ENCODE results near the gene FSTL4.

Gene FSTL4

DNA sequence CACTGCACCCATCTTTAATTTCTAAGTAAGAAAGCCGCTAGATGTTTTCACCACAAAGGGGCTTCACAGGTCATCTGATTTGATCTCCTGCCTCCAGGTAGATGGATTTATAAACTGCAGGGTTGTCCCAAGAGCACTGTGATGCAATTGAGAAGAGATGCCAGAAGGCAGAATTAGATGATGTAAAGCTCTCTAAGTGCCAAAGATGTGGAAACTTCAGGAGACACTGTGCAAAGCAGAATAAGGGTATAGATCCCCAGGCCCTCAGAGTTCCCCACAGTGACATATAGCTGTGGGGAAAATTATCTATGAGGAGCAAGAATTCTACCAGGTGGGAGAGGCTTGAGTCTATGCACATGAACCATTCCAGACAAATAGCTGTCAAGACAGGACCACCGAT lies 90.5 kb downstream of the FSTL4 start:
- FAIRE-seq = no peak
- no peak for DNase-seq (ENCODE audit: insufficient read length, low spot score)

- DNase-seq (ENCODE audit: insufficient read length, low spot score) (no peak), FAIRE-seq (no peak)
These were observed 91.2 kb downstream of the FSTL4 start for GRCh38 chr5:133520991-133521706.

- FAIRE-seq (no peak), DNase-seq (ENCODE audit: insufficient read length, low spot score) (no peak)
These were observed 92.3 kb downstream of the FSTL4 start for GRCh38 chr5:133520062-133520461.

GRCh38 chr5:133519191-133519590 lies 93.2 kb downstream of the FSTL4 start:
- FAIRE-seq (no peak), DNase-seq (ENCODE audit: insufficient read length, low spot score) (no peak)

DNA sequence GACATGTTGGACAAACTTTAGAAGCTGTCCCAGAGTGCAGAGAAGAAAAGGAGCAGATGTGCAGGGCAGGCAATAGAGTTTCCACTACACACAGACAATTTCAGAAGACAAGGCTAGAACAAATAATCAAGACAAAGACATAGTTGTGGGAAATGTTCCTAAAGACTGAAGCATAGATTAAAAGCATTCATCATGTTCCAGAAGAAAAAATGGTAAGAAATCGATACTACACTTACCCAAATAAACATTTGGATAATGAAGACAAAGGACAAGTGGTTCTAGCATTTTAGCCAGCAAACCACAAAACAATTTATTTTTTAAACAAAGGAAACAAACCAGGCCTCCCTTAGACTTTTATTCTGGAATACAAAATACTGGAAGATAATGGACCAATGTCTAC lies 97.9 kb downstream of the FSTL4 start:
- FAIRE-seq (no peak), DNase-seq (ENCODE audit: insufficient read length, low spot score) (no peak)

DNA sequence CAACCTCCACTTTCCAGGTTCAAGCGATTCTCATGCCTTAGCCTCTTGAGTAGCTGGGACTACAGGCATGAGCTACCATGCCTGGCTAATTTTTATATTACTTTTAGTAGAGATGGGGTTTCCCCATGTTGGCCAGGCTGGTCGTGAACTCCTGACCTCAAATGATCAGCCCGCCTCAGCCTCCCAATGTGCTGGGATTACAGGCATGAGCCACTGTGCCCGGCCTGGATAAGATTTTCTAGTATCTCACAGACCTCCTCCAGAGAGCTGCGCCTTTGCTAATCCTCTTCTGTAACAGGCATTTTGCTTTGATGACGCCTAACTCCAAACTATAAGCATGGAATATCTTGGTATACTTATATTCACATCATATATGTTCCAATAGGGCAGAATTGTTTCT lies 99.4 kb downstream of the FSTL4 start:
- FAIRE-seq (no peak), DNase-seq (ENCODE audit: insufficient read length, low spot score) (no peak)

GRCh38 chr5:133511653-133512235 lies 100.6 kb downstream of the FSTL4 start:
- no peak for FAIRE-seq

DNA sequence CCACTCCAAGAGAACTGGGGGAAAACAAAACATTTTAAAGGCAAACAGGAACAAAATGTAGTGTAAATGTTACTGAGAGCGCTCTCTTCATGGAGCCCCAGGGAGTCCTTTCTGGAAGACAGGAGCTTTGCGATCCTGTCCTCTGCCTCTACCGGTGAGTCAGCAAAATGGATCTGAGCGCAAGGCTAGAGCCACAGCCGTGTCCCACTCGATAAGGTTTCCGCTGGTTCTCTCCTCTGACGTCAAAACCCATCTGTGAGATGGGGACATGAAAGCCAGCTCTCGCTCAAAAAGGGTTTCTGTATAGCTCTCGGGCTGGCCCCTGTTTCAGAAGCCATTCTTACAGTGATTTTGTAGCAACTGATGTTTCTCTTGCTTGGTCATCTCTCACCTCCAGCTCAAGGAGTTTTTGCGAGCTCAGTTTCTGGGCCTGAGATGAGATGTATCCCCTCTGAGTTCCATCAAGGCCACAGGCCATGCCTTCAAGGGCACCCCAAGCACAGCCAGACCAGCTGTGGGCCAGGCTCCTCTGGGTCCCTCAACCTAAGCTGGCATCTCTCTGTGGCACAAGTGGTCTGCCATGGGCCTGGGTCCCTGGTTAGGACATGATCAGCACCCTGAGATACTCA lies 101.6 kb downstream of the FSTL4 start:
- FAIRE-seq = no peak
- no peak for DNase-seq (ENCODE audit: insufficient read length, low spot score)

More at GRCh38 chr5:133511653-133512235, 100.6 kb downstream of the FSTL4 start:
- no peak for DNase-seq (ENCODE audit: insufficient read length, low spot score)

- FAIRE-seq = no peak
These were observed 102.6 kb downstream of the FSTL4 start for GRCh38 chr5:133509742-133510079.

DNA sequence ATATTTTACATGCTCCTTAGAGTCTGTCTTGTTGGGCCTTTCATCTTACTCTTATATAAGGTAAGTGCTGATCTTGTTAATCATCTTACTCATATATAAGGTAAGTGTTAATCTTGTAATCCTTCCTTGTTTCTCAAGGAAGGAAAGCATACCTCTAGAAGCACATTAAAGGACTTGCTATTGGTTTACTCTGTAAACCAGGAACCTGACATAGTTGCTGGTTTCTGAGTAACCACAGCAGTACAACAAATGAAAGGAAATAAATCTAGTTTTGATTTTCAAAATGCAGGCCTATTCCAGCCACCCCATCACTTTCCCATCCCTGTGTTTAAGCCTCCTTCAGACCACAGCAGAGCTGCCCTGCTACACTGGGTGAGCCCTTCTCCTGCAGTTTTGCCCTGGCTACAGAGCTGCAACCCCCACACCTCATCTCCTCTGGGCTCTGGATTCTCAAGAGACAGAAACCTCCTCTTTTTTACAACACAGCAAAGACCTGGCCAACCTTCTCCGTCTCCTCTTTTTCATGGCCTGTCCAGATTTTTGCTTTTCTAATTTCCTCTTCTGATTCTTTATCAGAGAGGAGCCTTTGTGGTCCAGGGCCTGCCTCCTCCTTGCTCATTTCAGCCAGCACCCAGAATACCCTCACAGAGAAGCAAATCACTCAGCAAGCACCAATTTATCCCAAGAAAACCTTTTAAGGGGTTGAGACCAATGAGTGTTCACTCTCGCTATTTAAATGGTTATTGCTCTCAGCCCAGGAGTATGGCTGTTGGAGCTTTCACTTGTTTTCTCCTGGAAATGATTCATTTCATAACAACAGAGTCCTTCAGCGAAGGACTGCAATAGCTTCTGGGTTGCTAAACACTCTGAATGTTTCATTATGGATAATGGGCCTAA lies 103.2 kb downstream of the FSTL4 start:
- DNase-seq (ENCODE audit: insufficient read length, low spot score) (no peak), FAIRE-seq (no peak)

More at GRCh38 chr5:133509742-133510079, 102.6 kb downstream of the FSTL4 start:
- no peak for DNase-seq (ENCODE audit: insufficient read length, low spot score)

GRCh38 chr5:133508331-133508730 lies 104.0 kb downstream of the FSTL4 start:
- FAIRE-seq (no peak), DNase-seq (ENCODE audit: insufficient read length, low spot score) (no peak)

DNA sequence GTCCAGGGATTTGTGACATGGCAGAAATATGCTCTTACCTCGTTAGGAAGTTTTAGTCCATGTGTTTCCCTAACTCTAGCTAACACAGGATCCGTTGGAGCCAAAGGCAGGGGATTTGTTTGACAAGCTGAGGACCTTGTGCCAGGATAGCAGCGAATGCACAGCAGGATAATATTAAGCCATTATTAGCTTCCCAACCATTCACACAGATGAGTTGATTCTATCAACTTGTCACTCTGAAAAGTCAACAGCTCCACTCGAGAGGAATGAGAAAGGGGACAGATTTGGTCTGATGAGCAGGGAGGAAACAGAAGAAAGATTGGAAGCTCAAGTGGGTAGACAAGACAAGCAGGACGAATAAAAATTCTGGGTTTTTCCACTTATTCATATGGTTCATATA lies 106.2 kb downstream of the FSTL4 start:
- no peak for FAIRE-seq
- DNase-seq (ENCODE audit: insufficient read length, low spot score) = no peak

- no peak for FAIRE-seq
- DNase-seq (ENCODE audit: insufficient read length, low spot score) = no peak
These were observed 108.8 kb downstream of the FSTL4 start for GRCh38 chr5:133503511-133503910.

DNA sequence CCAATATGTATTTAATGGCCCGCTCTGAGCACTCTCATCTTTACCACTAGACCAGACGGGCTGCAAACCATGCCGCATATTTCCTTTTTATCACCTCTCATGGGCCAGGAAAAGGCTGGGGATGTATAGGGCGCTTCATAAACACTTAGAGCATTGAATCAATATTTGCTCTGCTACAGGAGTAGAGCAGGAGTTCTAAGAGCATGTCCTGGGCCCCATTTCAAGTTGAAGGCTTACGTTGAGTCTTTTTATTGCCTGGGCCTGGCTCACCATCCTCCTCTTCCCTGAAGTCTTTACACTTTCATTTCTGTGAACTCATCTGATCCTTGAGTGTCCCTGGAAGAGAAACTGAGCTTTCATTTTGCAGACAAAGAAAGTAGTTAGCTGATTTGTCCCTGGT lies 112.4 kb downstream of the FSTL4 start:
- no peak for FAIRE-seq
- no peak for DNase-seq (ENCODE audit: insufficient read length, low spot score)

GRCh38 chr5:133497608-133498348 lies 114.6 kb downstream of the FSTL4 start:
- FAIRE-seq = no peak
- DNase-seq (ENCODE audit: insufficient read length, low spot score) = no peak

DNA sequence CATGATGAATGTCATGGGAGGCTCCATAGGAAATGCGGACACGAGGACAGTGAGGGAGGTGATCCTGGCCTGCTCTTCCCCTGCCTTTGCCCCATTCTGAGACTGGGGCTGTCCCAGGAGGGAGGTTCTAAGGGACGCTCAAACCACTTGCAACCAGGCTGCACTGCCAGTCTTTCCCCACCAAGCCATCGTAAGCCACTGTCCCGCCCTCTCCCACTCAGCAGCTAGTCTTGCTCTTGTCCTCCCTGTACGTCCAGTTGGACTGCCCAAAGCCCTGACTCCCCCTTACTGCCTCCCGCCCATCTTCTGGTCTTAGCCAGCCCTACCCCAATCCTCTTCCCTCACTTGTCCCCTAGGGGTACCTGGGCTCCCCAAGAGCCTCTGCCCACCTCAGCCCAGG lies 115.7 kb downstream of the FSTL4 start:
- DNase-seq (ENCODE audit: insufficient read length, low spot score) (no peak), FAIRE-seq (no peak)

- FAIRE-seq (no peak), DNase-seq (ENCODE audit: insufficient read length, low spot score) (no peak)
These were observed 117.5 kb downstream of the FSTL4 start for GRCh38 chr5:133494923-133495246.

DNA sequence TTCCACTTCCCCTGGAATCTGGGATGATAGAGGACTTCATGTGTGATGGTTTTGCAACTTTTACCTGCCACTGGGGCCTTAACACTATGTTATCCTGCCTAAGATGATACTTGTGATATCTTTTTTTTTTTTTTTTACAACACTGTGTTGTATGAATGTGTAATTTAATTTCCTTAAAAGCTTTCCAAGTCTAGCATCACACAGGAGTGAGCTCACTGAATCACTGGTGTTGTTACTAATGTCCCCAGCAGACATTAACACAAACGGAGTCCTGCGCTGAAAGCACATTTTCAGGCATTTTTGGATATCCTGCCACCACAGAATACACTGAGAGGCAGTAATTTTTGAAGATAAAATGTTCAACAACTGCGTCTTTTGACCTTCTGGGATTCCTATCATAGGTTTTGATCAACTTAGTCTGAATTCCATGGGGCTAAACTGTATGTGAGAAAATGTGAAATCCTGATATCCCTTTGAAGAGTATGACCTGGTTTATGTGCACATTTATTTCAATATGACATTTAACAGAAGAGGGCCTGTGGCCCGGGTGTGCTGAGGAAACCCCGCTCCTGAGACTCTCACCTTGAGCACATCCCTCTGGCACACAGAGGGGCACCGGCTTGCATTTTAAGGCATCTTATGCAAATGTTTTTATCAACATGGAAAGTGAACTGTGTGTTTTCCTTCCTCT lies 118.0 kb downstream of the FSTL4 start:
- DNase-seq (ENCODE audit: insufficient read length, low spot score) = no peak

DNA sequence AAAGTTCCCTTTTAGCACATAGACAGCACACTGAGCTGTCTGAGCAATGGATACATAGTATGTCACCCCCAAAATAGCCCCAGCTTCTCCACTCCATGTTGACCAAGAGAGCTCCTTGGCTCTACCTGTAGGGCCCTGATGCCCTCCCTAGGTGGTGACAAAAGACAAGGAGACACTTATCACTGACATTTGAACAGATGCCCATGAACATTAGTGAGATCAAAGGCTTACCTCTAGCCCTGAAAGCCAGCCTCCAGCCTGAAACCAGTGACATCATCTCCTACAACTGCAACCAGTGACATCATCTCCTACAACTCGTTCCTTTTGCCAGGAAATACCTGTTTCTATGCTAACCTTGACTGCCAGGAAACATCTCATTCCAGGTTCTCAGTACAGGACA lies 122.7 kb downstream of the FSTL4 start:
- no peak for FAIRE-seq

More for the DNA sequence above, 118.0 kb downstream of the FSTL4 start:
- no peak for FAIRE-seq

DNA sequence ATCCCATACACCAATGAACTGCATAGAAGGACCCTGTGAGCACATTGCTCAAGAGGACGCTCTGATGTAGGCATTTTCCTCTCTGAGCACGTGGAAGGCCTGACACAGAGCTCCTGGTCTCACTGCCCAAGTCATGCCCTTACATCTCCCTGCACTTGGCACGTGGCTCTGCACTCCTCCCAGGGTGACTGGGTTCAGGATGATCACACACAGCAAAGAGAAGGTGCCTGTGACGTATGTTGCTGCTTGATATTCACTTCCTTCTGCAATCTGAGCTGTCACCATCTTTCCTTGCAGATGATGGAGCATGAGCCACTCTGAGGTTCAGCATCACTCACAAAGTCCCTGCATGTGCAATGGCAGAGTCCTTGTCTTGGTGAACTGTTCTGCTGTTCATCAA lies 125.2 kb downstream of the FSTL4 start:
- DNase-seq (ENCODE audit: insufficient read length, low spot score) (no peak), FAIRE-seq (no peak)

More for the DNA sequence above, 122.7 kb downstream of the FSTL4 start:
- DNase-seq (ENCODE audit: insufficient read length, low spot score) = no peak

Measured in GM19239 (cell line).